ENCODE data around the gene PROK2.

DNA sequence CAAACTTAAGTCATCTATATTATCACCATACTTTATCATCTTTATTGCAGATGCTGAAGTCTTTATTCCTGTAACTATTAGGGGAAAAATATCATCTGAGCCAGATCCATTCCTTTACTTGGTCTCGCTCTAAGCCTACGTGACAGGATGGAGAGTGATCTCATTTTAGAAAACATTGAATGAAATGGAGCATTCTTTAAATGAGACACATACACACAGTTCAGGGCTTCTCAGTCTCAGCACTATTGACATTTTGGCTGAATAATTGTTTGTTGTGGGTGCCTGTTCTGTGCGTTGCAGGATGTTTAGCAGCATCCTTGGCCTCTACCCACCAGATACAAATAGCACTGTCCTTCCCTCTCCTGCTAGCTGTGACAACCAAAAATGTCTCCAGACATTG is 36.2 kb upstream of the PROK2 start:
- TF ChIP-seq, protein P1, sequence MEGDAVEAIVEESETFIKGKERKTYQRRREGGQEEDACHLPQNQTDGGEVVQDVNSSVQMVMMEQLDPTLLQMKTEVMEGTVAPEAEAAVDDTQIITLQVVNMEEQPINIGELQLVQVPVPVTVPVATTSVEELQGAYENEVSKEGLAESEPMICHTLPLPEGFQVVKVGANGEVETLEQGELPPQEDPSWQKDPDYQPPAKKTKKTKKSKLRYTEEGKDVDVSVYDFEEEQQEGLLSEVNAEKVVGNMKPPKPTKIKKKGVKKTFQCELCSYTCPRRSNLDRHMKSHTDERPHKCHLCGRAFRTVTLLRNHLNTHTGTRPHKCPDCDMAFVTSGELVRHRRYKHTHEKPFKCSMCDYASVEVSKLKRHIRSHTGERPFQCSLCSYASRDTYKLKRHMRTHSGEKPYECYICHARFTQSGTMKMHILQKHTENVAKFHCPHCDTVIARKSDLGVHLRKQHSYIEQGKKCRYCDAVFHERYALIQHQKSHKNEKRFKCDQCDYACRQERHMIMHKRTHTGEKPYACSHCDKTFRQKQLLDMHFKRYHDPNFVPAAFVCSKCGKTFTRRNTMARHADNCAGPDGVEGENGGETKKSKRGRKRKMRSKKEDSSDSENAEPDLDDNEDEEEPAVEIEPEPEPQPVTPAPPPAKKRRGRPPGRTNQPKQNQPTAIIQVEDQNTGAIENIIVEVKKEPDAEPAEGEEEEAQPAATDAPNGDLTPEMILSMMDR (IDR thresholded peaks at IDR 0.05), result no peak
- TF ChIP-seq POLR2A (IDR thresholded peaks at IDR 0.05; ENCODE audit: low read depth) (no peak), EP300 (IDR thresholded peaks at IDR 0.05) (no peak), POLR2AphosphoS5 (IDR thresholded peaks at IDR 0.05) (no peak)
